Activated CD8-positive, alpha-beta memory T cell treated with anti-CD3 and anti-CD28 coated beads, Interleukin-2, amount 50 U/mL, for 24 hours (primary cell): ENCODE results near the gene ANKRD40.

Experiments
- DNase-seq: peaks from one replicate; pipeline ENCODE4 v3.0.0-alpha.2; 2020; ENCODE audit errors: extremely low read depth

The ANKRD40 gene

DNA sequence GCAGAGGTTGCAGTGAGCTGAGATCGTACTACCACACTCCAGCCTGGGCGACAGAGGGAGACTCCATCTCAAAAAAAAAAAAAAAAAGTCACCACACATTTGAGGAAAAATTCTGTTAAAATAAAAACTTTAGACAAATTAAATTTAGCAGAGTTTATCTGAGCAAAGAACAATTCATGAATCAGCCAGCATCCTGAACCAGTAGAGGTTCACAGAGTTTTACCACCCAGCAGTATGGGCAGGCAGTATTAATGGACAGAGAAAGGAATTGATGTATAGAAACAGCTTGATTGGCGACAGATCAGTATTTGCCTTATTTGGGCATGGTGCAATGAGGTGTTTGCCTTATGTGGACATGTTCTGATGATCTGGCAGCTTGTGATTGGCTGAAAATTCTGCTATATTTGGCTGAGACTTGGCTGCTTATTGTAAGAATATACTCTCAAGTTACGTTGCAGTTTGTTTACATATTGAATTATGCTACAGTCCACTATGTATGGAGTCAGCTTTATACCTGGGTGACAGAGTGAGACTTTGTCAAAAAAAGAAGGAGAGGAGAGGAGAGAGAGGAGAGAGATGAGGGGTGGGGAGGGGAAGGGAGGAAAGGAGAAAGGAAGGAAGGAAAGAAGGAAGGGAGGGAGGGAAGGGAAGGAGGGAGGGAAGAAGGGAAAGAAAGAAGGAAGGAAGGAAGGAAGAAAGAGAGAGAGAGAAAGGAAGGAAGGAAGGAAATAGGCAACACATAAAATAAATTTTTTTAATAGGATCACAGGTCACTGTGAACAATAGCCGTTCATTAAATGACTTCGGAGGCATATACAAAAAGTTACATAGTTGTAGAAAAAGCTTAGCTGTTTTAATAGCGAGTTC, 58.4 kb downstream of the ANKRD40 start:
- DNase-seq, result no peak

GRCh38 chr17:50647187-50647586, 60.5 kb downstream of the ANKRD40 start:
- DNase-seq, result no peak

DNA sequence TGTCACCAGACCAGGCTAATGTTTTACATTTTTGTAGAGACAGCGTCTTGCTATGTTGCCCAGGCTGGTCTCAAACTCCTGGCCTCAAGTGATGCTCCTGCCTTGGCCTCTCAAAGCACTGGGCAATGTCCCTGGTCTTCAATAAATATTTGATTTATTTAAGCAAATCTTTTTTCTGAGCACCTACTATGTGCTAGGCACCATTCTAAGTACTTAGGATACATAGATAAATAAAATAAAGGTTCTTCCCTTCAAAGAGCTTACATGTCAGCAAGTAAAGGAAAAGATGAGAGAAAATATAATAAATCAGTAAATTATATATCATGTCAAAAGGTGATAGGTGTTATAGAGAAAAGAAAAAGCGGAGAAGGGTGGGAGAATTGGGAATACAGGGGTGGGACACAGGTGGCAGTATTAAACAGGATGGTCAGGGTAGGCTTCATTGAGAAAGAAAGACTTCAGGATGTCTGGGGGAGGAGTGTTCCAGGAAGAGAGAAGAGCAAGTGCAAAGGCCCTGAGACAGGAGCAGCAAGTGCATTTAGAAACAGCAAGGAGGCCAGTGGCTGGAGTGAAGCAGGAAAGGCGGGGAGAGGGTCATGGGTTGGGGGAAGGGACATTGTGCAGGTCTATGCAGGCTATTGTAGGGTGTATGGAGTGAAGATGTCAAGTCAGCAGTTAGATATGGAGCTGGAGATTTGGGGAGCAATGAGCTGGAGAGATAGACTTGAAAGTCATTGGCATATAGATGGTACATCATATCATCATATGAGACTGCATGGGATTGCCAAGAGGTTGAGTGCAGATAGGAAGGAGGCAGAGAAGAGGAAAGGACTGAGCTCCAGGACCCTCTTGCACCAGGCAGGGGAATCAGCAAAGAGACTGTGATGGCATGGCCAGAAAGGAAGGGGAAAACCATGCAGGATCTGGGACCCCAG, 61.7 kb downstream of the ANKRD40 start:
- no peak for DNase-seq
